SKM-1 treated with dmso at 0.1 percent for 144 hours (cell line): ENCODE data around the gene ZNF681.
A peak's percentile ranks its signal among the peaks of the same experiment; 100 is the strongest.
"Not testable (repeated sequence)": the region's sequence is repeated elsewhere in the genome, so short reads cannot be mapped to it uniquely, and the experiment has no call there.

Experiments
- DNase-seq: peaks from one replicate; lab custom pipeline; 2025; ENCODE audit not compliant: unreplicated experiment; lab: John Stamatoyannopoulos, UW

ZNF681 gene

GRCh38 chr19:23758187-23759074, at the start of gene ZNF681:
TSS of gene ZNF681 (minus strand) at chr19:23758891. CDS start at chr19:23758749, 142 bp downstream.
- peak; percentile 86 for DNase-seq

GRCh38 chr19:23804676-23805075, 46.0 kb upstream of the ZNF681 start:
- DNase-seq, result no peak

GRCh38 chr19:23802290-23802689, 43.6 kb upstream of the ZNF681 start:
- no peak for DNase-seq

- no peak for DNase-seq
Observed at GRCh38 chr19:23801803-23802202, 43.1 kb upstream of the ZNF681 start.

- no peak for DNase-seq
Observed at GRCh38 chr19:23800868-23801267, 42.2 kb upstream of the ZNF681 start.

GRCh38 chr19:23800271-23800670, 41.6 kb upstream of the ZNF681 start:
- DNase-seq, result no peak

GRCh38 chr19:23799321-23799720, 40.6 kb upstream of the ZNF681 start:
- DNase-seq, result no peak

- peak; percentile 60 for DNase-seq
Observed at GRCh38 chr19:23795462-23795861, 36.8 kb upstream of the ZNF681 start.

GRCh38 chr19:23792784-23793183, 34.1 kb upstream of the ZNF681 start:
- DNase-seq, result no peak

GRCh38 chr19:23790641-23791488, 32.2 kb upstream of the ZNF681 start:
- DNase-seq, result no peak

- DNase-seq, result no peak
Observed at GRCh38 chr19:23789246-23789645, 30.6 kb upstream of the ZNF681 start.

- peak; percentile 3 for DNase-seq
Observed at GRCh38 chr19:23788411-23788810, 29.7 kb upstream of the ZNF681 start.

GRCh38 chr19:23787106-23787505, 28.4 kb upstream of the ZNF681 start:
- peak; percentile 85 for DNase-seq

- no peak for DNase-seq
Observed at GRCh38 chr19:23785982-23786381, 27.3 kb upstream of the ZNF681 start.

GRCh38 chr19:23784274-23784673, 25.6 kb upstream of the ZNF681 start:
- DNase-seq, result no peak

GRCh38 chr19:23783636-23784035, 24.9 kb upstream of the ZNF681 start:
- no peak for DNase-seq

GRCh38 chr19:23779645-23780044, 21.0 kb upstream of the ZNF681 start:
- no peak for DNase-seq

- DNase-seq, result no peak
Observed at GRCh38 chr19:23778566-23778965, 19.9 kb upstream of the ZNF681 start.

- not testable (repeated sequence) for DNase-seq
Observed at GRCh38 chr19:23778036-23778435, 19.3 kb upstream of the ZNF681 start.

GRCh38 chr19:23777216-23777615, 18.5 kb upstream of the ZNF681 start:
- no peak for DNase-seq

- DNase-seq, result no peak
Observed at GRCh38 chr19:23776507-23777205, 18.0 kb upstream of the ZNF681 start.
